Natural killer cell treated with Interleukin-12 subunit alpha and Interleukin-12 subunit beta and Interleukin-15 and Interleukin-18, amount 100 ng/mL, for 72 hours (primary cell): ENCODE data around the gene CD53. TPM values are rescaled to one million over a fixed set of nuclear protein-coding genes. Genes with fewer than 3 reads are reported as not detected.
"Not testable (repeated sequence)": the region's sequence is repeated elsewhere in the genome, so short reads cannot be mapped to it uniquely, and the experiment has no call there.

ENCODE experiments used
- ATAC-seq, 2 donors: fragments of 150-1000 bp; cut with Tn5 transposase in 1 of 2; sonication (Bioruptor Pico), chemical (Tn5 transposase) in 1 of 2; 2 replicates each; pipeline ENCODE4 v1.10.0; 2021
- DNase-seq: peaks from one replicate; pipeline ENCODE4 v3.0.0; 2022; ENCODE audit warnings: low spot score
- H3K27ac Mint-ChIP-seq, 2 donors: 1 replicate in 1 of 2; 2 replicates in 1 of 2; pipeline ENCODE4 v1.8.0; 2022; ENCODE audit warnings: mixed read lengths in 2 of 2, mild to moderate bottlenecking in 1 of 2, moderate library complexity in 1 of 2
- H3K27me3 Mint-ChIP-seq, 2 donors: 1 replicate in 1 of 2; 2 replicates in 1 of 2; pipeline ENCODE4 v1.8.0; 2022; ENCODE audit warnings: mixed read lengths in 2 of 2
- H3K36me3 Mint-ChIP-seq: one replicate; pipeline ENCODE4 v1.8.0; 2022; ENCODE audit warnings: mixed read lengths
- H3K4me1 Mint-ChIP-seq, 2 donors: 1 replicate in 1 of 2; 2 replicates in 1 of 2; pipeline ENCODE4 v1.8.0; 2022; ENCODE audit warnings: low read depth in 2 of 2, mixed read lengths in 2 of 2, mild to moderate bottlenecking in 1 of 2
- H3K4me3 Mint-ChIP-seq: one replicate; pipeline ENCODE4 v1.8.0; 2022; ENCODE audit warnings: mixed read lengths
- H3K9me3 Mint-ChIP-seq: 2 replicates; pipeline ENCODE4 v1.8.0; 2022; ENCODE audit warnings: mixed read lengths
- total RNA-seq, 2 donors: library from RNA; stranded (reverse); gene quantifications; one replicate each; pipeline ENCODE4 v1.2.3, GENCODE V29; 2022

Gene CD53
- total RNA-seq, 2 donors from 2014 or later, result 357 to 897 TPM

- H3K4me3 Mint-ChIP-seq, H3K27me3 Mint-ChIP-seq, DNase-seq, H3K27ac Mint-ChIP-seq, ATAC-seq: not testable (repeated sequence)
- H3K36me3 Mint-ChIP-seq, result peaks cover 22% of the 10 kb centered on the region
- H3K4me1 Mint-ChIP-seq, result peaks cover 6 to 28% of the 10 kb centered on the region in 2 donors
- H3K9me3 Mint-ChIP-seq, result peaks cover 17% of the 10 kb centered on the region
These were observed 12.3 kb upstream of the CD53 start for GRCh38 chr1:110860620-110861019.

GRCh38 chr1:110861942-110862341 lies 11.0 kb upstream of the CD53 start:
- Mint-ChIP-seq H3K9me3 (peaks cover 20% of the 10 kb centered on the region), H3K36me3 (peaks cover 34% of the 10 kb centered on the region), H3K4me1 (peaks cover 6 to 31% of the 10 kb centered on the region in 2 donors)
- ATAC-seq, H3K4me3 Mint-ChIP-seq, DNase-seq, H3K27ac Mint-ChIP-seq, H3K27me3 Mint-ChIP-seq: not testable (repeated sequence)

GRCh38 chr1:110864287-110864686 lies 8.7 kb upstream of the CD53 start:
- DNase-seq (no peak), ATAC-seq (no peak)
- H3K27ac Mint-ChIP-seq, result peak overlapping the region in 1 of 2 donors; percentile 19
- H3K36me3 Mint-ChIP-seq, result peaks cover 44% of the 10 kb centered on the region
- H3K9me3 Mint-ChIP-seq, result peaks cover 20% of the 10 kb centered on the region
- no peak overlapping the region for H3K4me3 Mint-ChIP-seq
- peaks cover 11 to 35% of the 10 kb centered on the region in 2 donors for H3K4me1 Mint-ChIP-seq
- H3K27me3 Mint-ChIP-seq, result peaks cover 0 to 2% of the 10 kb centered on the region in 2 donors

- Mint-ChIP-seq H3K27me3 (no peaks in the 10 kb centered on the region), H3K36me3 (peaks cover 43% of the 10 kb centered on the region), H3K4me1 (peaks cover 41 to 46% of the 10 kb centered on the region in 2 donors), H3K9me3 (peaks cover 5% of the 10 kb centered on the region), H3K4me3 (peak overlapping the region; percentile 100), H3K27ac (peak overlapping the region; percentile 97 to 99)
- ATAC-seq, result no peak
- no peak for DNase-seq
These were observed 2.1 kb upstream of the CD53 start for GRCh38 chr1:110870721-110871388.

- Mint-ChIP-seq H3K4me3 (peak overlapping the region; percentile 100), H3K27ac (peak overlapping the region; percentile 97 to 99), H3K36me3 (peaks cover 39% of the 10 kb centered on the region), H3K9me3 (peaks cover 3% of the 10 kb centered on the region), H3K4me1 (peaks cover 45 to 55% of the 10 kb centered on the region in 2 donors), H3K27me3 (no peaks in the 10 kb centered on the region)
- ATAC-seq (no peak), DNase-seq (no peak)
These were observed 593 bp upstream of the CD53 start for GRCh38 chr1:110872366-110872744.

GRCh38 chr1:110873856-110874255 lies 908 bp downstream of the CD53 start:
- peaks cover 40% of the 10 kb centered on the region for H3K36me3 Mint-ChIP-seq
- H3K27ac Mint-ChIP-seq, result peak overlapping the region; percentile 97 to 99
- no peak for ATAC-seq
- H3K4me3 Mint-ChIP-seq, result peak overlapping the region; percentile 100
- peaks cover 49 to 66% of the 10 kb centered on the region in 2 donors for H3K4me1 Mint-ChIP-seq
- H3K9me3 Mint-ChIP-seq, result peaks cover 3% of the 10 kb centered on the region
- no peaks in the 10 kb centered on the region for H3K27me3 Mint-ChIP-seq
- no peak for DNase-seq

GRCh38 chr1:110874324-110875215 lies 1.6 kb downstream of the CD53 start:
- no peak for DNase-seq
- H3K9me3 Mint-ChIP-seq, result peaks cover 3% of the 10 kb centered on the region
- H3K27me3 Mint-ChIP-seq, result no peaks in the 10 kb centered on the region
- H3K4me1 Mint-ChIP-seq, result peaks cover 47 to 69% of the 10 kb centered on the region in 2 donors
- H3K36me3 Mint-ChIP-seq, result peaks cover 40% of the 10 kb centered on the region
- H3K27ac Mint-ChIP-seq, result peak overlapping the region; percentile 97 to 99
- H3K4me3 Mint-ChIP-seq, result peak overlapping the region; percentile 100
- peak; percentile 45 to 60 for ATAC-seq

- Mint-ChIP-seq H3K4me1 (peaks cover 51 to 76% of the 10 kb centered on the region in 2 donors), H3K27me3 (no peaks in the 10 kb centered on the region), H3K9me3 (peaks cover 3% of the 10 kb centered on the region), H3K36me3 (peaks cover 40% of the 10 kb centered on the region), H3K27ac (peak overlapping the region; percentile 97 to 99), H3K4me3 (peak overlapping the region; percentile 100)
- ATAC-seq (peak; percentile 82 to 84), DNase-seq (peak; percentile 79)
These were observed 2.3 kb downstream of the CD53 start for GRCh38 chr1:110875216-110875731.

- Mint-ChIP-seq H3K27ac (peak overlapping the region; percentile 97 to 99), H3K4me3 (peak overlapping the region; percentile 100), H3K36me3 (peaks cover 44% of the 10 kb centered on the region), H3K27me3 (no peaks in the 10 kb centered on the region), H3K4me1 (peaks cover 50 to 76% of the 10 kb centered on the region in 2 donors), H3K9me3 (no peaks in the 10 kb centered on the region)
- ATAC-seq, result no peak
- no peak for DNase-seq
These were observed 3.9 kb downstream of the CD53 start for GRCh38 chr1:110876748-110877341.

GRCh38 chr1:110877364-110877763 lies 4.4 kb downstream of the CD53 start:
- Mint-ChIP-seq H3K4me3 (peak overlapping the region; percentile 100), H3K27me3 (no peaks in the 10 kb centered on the region)

GRCh38 chr1:110877776-110878175 lies 4.8 kb downstream of the CD53 start:
- Mint-ChIP-seq H3K27ac (peak overlapping the region; percentile 97 to 99), H3K4me1 (peaks cover 46 to 76% of the 10 kb centered on the region in 2 donors), H3K36me3 (peaks cover 50% of the 10 kb centered on the region), H3K9me3 (no peaks in the 10 kb centered on the region), H3K4me3 (peak overlapping the region; percentile 100), H3K27me3 (no peaks in the 10 kb centered on the region)
- DNase-seq, result no peak
- ATAC-seq, result no peak

More at GRCh38 chr1:110877364-110877763, 4.4 kb downstream of the CD53 start:
- peaks cover 47% of the 10 kb centered on the region for H3K36me3 Mint-ChIP-seq
- DNase-seq (no peak), ATAC-seq (no peak)
- no peaks in the 10 kb centered on the region for H3K9me3 Mint-ChIP-seq
- H3K4me1 Mint-ChIP-seq, result peaks cover 50 to 76% of the 10 kb centered on the region in 2 donors
- peak overlapping the region; percentile 97 to 99 for H3K27ac Mint-ChIP-seq

- Mint-ChIP-seq H3K4me3 (peak overlapping the region; percentile 100), H3K27me3 (no peaks in the 10 kb centered on the region), H3K4me1 (peaks cover 47 to 80% of the 10 kb centered on the region in 2 donors), H3K27ac (peak overlapping the region; percentile 97 to 99), H3K9me3 (no peaks in the 10 kb centered on the region), H3K36me3 (peaks cover 44% of the 10 kb centered on the region)
- ATAC-seq, result no peak
- no peak for DNase-seq
These were observed 5.6 kb downstream of the CD53 start for GRCh38 chr1:110878591-110878990.

GRCh38 chr1:110878993-110879392 lies 6.0 kb downstream of the CD53 start:
- peak overlapping the region; percentile 97 to 99 for H3K27ac Mint-ChIP-seq
- no peaks in the 10 kb centered on the region for H3K27me3 Mint-ChIP-seq
- peak overlapping the region; percentile 100 for H3K4me3 Mint-ChIP-seq
- peaks cover 50 to 84% of the 10 kb centered on the region in 2 donors for H3K4me1 Mint-ChIP-seq
- ATAC-seq (no peak), DNase-seq (no peak)
- H3K9me3 Mint-ChIP-seq, result no peaks in the 10 kb centered on the region
- peaks cover 42% of the 10 kb centered on the region for H3K36me3 Mint-ChIP-seq
